ENCODE measurements around the gene CLEC17A. TPM values are rescaled to one million over a fixed set of nuclear protein-coding genes. Genes with fewer than 3 reads are reported as not detected.
"Not testable (repeated sequence)": the region's sequence is repeated elsewhere in the genome, so short reads cannot be mapped to it uniquely, and the experiment has no call there.

The CLEC17A gene
- total RNA-seq, 1 experiment from 2014 or later = not detected

DNA sequence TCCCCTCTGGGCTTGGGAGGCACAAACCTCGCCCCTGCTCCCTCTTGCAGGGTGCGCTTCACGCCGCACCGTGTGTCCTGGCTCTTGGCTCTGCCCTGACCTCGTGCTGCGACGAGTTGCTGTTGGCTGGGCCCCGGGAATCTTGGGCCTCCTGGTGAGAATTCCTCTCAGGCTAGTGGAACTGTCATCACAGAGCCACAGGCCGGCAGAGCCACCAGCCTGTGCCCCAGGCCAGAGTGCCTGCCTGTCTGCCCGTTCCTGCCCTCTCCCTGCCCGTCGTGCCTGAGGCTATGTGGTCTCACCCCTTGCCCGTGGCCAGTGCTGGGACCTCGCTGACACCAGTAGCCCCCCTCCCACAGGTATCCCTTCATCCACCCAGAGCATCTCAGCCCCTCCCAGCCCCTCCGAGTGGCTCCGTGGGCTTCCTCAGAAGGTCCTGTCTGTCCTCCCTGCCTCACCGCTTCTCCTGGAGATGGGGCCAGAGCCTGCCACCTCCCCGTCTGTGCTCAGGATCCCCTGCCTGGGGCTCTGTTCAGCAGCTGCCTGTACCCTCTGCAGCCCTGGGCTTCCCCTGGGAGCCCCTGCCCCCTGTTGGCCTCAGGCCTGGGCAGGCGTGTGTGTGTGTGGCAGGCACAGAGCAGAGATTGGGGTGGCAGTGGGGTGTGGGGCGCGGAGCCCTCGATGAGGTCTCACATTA is 24.4 kb upstream of the CLEC17A start:
- DNase-seq (ENCODE audit: low spot score) = no peak

DNA sequence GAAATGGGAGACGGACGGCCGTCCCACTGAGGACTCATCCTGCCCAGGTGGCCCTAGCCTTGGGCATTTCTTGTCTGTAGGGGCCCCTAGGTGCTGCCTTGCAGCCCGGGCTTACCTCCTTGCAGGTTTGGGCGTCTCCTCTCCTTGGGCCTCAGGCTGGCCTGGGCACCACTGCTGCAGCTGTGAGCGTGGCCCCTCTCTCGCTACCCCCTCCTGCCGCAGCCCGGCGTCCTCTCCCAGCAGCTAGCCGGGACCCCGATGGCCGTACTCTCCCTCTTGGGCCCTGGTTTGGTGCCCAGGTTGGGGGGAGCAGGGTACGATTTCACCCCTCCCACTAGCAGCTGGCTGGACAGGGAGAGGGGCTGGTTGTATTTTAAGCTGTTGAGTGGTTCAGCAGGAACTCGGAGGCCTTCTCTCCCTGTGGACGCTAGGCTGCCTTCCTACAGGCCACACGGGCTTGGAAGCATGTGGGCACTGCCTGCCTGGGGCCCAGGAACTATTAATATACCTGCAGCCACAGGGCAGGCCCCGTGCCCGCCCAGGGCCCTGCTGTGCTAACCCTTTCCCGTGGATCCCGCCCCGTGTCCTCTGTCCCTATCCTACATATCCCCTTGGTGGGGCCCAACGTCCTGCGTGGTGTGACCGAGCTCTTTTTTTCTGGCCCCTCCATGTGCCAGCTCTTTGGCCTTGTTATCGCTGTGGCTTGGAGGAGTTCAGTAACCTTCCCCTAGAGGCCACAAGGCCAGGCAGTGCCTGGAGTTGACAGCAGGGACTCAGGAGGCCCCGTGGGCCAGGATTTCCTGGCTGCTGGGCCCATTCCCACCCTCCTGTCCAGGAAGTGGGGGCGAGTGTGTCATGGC is 22.7 kb upstream of the CLEC17A start:
- DNase-seq (ENCODE audit: low spot score) = no peak

- DNase-seq (ENCODE audit: low spot score) = no peak
Measured at GRCh38 chr19:14560776-14561108, 22.1 kb upstream of the CLEC17A start.

- no peak for DNase-seq (ENCODE audit: low spot score)
Measured at GRCh38 chr19:14561249-14561648, 21.6 kb upstream of the CLEC17A start.

DNA sequence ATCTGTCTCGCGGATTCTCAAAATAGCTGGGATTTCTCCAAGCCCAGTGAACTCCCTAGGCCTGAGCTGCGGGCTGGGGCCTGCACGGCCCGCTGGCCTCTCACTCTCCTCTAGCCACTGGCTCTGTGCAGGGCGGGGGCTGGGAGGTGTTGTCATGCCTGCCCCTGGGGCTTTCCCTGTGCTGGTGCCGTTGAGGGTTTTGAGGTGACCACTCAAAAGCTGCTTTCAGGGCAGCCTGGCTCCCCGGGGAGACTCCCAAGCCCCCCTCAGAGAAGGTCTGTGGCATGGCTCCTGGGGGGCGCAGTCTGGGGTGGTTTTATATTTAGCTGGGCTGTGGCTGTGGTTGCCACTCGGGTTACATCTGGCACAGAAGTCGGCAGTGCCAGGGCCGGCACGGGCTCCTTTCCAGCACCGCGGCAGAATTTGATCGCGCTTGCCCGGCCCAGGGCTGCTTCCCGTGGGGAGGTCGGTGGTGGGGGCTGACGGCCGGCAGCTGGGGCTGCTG is 21.0 kb upstream of the CLEC17A start:
- peak; percentile 58 for DNase-seq (ENCODE audit: low spot score)

DNA sequence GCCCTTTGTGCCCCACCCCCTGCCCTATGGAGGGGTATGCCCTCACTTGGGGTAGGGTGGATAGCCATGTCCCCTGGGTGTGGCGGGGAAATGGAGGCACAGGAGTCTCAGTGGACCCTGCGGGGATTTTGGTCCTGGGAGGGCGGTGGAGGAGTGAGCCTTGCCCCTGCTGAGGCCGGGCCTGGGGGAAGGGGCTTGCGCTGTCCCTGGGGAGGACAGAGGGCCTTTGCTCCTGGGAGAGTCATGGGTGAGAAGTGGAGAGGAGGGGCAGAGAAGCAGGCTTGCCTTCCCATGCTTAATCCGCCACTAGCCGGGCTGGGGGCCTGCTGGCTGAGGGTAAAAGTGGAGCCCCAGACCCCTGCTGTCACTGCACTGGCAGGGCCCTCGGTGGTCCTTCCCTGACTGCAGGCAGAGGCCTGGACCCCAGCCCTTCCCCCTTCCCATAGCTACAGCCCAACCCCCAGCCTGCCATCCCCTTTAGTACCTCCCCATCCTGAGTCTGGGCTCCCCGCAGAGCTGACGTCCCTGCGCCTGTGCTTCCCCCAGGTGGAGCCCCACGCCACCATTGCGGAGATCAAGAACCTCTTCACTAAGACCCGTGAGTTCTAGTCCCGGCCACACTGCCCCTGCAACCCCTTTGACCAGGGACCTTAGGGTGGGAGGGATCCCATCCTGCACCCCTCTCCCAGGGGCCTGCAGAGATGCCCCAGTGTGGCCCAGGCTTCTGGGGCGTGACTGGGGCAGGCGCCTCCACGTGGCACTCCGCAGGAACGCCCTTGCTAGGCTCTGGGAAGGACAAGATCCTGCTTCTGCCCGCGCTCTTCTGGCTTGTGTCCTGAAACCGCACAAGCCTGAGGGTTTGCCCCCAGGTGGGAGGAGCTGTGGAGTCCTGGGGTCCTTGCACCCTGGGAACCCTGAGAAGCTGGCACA is 20.0 kb upstream of the CLEC17A start:
- DNase-seq (ENCODE audit: low spot score) = no peak

GRCh38 chr19:14563590-14563926 is 19.3 kb upstream of the CLEC17A start:
- no peak for DNase-seq (ENCODE audit: low spot score)

GRCh38 chr19:14563989-14564651 is 18.8 kb upstream of the CLEC17A start:
- peak; percentile 24 for DNase-seq (ENCODE audit: low spot score)

- not testable (repeated sequence) for DNase-seq (ENCODE audit: low spot score)
Measured at GRCh38 chr19:14564652-14565297, 18.1 kb upstream of the CLEC17A start.

DNA sequence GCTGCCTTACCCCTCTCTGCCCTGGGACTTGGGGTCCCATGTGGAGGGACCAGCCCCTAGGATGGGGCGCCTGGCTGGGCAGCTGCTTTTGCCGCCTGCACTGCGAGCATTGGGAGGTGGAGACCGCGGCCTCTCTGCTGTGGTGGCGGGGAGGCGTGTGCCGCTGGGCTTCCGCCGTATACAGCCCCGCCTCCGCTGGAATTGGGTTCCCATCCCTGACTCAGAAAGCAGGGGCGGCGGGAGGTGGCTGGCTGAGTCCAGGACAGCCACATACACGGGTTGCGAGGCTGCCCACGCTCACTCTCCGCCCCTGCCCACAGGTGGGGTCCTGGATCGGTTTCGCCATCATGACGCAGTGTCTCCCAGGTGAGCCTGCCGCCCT is 17.6 kb upstream of the CLEC17A start:
- DNase-seq (ENCODE audit: low spot score) = no peak

GRCh38 chr19:14565765-14566711 is 16.8 kb upstream of the CLEC17A start:
- DNase-seq (ENCODE audit: low spot score) = no peak

DNA sequence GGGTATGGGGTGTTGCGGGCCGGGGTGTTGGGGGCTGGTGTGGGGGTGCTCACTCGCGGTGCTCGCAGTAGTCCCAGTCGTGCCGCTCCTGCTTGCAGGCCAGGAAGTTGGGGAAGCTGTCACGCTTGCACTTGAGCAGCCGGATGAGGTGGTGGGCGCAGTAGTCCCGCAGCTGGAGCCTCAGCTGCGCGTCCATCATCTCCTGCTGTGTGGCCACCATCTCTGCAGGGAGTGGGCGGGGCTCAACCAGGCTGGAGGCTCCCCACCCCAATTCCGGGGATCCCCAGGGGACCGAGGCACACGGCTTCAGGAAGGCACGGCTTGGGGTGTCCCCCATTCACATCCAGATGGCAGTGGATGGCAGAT is 16.2 kb upstream of the CLEC17A start:
- DNase-seq (ENCODE audit: low spot score) = no peak

DNA sequence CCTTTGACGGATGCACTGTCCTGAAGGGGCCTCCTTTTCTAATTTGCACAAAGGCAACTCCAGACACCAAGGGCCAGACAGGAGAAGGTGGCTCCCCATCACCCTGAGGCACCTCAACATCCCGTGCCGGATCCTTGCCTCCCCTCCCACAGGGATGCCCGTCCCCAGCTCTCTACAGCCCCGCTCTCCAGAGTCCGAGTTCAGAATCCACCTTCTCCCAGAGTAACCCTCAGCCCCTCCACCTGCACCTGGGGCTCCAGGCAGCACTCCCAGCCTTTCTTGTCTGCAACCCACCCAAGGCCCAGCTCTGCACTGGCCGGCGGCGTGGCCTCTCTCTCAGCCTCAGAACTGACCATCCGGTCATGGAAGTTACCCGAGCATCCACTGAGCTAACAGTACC is 15.8 kb upstream of the CLEC17A start:
- DNase-seq (ENCODE audit: low spot score) = no peak

DNA sequence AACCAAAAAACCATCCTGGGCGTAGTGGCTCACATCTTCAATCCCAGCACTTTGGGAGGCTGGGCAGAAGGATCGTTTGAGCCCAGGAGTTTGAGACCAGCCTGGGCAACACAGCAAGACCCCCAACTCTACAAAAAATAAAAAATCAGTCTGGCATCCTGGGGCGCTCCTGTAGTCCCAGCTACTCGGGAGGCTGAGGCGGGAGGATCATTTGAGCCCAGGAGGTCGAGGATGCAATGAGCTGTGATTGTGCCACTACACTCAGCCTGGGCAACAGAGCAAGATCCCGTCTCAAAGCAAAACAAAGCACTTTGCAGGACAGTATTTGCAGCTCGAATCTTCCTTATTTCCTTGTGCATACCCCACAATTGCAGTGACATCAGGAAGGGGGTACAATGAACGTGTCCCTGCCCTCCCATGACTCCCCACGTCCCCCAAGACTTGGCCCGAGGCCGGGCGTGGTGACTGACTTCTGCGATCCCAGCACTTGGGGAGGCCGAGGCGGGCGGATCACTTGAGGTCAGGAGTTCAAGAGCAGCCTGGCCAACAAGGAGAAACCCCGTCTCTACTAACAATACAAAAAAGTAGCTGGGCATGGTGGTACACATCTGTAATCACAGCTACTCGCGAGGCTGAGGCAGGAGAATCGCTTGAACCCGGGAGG is 11.9 kb upstream of the CLEC17A start:
- DNase-seq (ENCODE audit: low spot score) = no peak

GRCh38 chr19:14571695-14572490 is 11.0 kb upstream of the CLEC17A start, which contains the start of gene NDUFB7:
Gene NDUFB7 (minus strand): TSS chr19:14572066. CDS start chr19:14572000, 66 bp downstream.
- peak; percentile 95 for DNase-seq (ENCODE audit: low spot score)

DNA sequence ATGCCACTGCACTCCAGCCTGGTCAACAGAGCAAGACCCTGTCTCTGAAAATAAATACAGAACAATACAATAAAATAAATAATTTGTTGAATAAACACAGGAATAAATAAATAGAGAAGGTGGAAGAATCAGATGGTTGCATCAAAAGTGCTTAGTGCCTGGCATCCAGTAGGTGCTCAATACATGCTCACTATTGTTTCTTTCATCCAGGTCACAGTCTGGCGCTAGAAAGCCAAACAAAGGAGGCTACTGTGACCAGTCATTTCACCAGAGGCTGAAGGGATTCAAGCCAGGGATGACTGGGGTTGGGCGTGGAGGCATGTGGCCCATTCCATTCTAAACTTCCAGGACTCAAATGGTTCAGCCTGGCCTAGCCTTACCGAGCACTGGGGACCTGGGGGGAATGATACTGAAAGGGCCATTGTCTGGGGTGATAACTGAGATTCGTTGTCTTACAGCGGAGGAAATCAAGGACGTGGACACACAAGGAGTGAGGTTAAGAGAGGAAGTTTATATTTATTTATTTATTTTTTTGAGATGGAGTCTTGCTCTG is 7.4 kb upstream of the CLEC17A start:
- no peak for DNase-seq (ENCODE audit: low spot score)

DNA sequence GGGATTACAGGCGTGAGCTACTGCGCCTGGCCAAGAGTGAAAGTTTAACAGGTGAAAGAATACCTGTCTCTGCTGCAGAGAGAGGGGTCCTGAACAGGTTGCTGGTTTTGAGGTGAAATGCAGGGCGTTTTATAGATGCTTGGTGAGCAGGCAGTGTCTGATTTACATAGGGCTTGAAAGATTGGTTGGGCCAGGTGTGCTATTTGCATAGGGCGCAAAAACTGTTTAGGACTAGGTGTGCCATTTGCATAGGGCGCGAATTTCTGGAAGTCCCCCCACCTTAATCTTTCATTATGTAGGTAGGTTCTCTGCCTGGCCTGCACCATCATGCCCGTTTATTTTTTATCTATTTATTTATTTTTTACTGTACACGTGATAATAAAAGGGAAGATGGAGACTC is 6.5 kb upstream of the CLEC17A start:
- DNase-seq (ENCODE audit: low spot score) = no peak

- no peak for DNase-seq (ENCODE audit: low spot score)
Measured at GRCh38 chr19:14577264-14577663, 5.6 kb upstream of the CLEC17A start.
